ENCODE data around the gene HAUS5. TPM values are rescaled to one million over a fixed set of nuclear protein-coding genes. Genes with fewer than 3 reads are reported as not detected.

The HAUS5 gene
- total and polyA plus RNA-seq, 2 donors = 11.8 to 22.8 TPM

GRCh38 chr19:35629332-35629633 is 16.7 kb downstream of the HAUS5 start:
- H3K4me1 ChIP-seq (ENCODE audit: control insufficient read depth in 2 of 2, insufficient read depth in 2 of 2, low read length in 2 of 2) = peaks cover 8 to 10% of the 10 kb centered on the region in 2 donors
- 8% methylated on average over 15 of the region's 15 CpGs for WGBS
- no peaks in the 10 kb centered on the region for H3K9me3 ChIP-seq (ENCODE audit: control insufficient read depth in 2 of 2, insufficient read depth in 1 of 2, low read length in 1 of 2)
- peaks cover 37% of the 10 kb centered on the region in 2 donors for H3K36me3 ChIP-seq (ENCODE audit: control insufficient read depth in 2 of 2, insufficient read depth in 2 of 2, low read length in 1 of 2)
- DNase-seq (ENCODE audit: low read depth in 6 of 9, low spot score in 9 of 9) = no peak
- peak overlapping the region; percentile 18 to 79 for H3K27ac ChIP-seq (ENCODE audit: low read depth in 1 of 2, low read length in 1 of 2)
- H3K27me3 ChIP-seq (ENCODE audit: control insufficient read depth in 2 of 2, insufficient read depth in 1 of 2, low read length in 1 of 2) = no peaks in the 10 kb centered on the region
- H3K4me3 ChIP-seq (ENCODE audit: low read length in 2 of 2) = peak overlapping the region; percentile 57 to 92

- peaks cover 71 to 78% of the 10 kb centered on the region in 2 donors for H3K36me3 ChIP-seq (ENCODE audit: control insufficient read depth in 2 of 2, insufficient read depth in 2 of 2, low read length in 1 of 2)
- H3K27ac ChIP-seq (ENCODE audit: low read depth in 1 of 2, low read length in 1 of 2) = no peak overlapping the region
- no peaks in the 10 kb centered on the region for H3K27me3 ChIP-seq (ENCODE audit: control insufficient read depth in 2 of 2, insufficient read depth in 1 of 2, low read length in 1 of 2)
- no peaks in the 10 kb centered on the region for H3K9me3 ChIP-seq (ENCODE audit: control insufficient read depth in 2 of 2, insufficient read depth in 1 of 2, low read length in 1 of 2)
- WGBS = 98% methylated on average over 29 of the region's 29 CpGs
- H3K4me3 ChIP-seq (ENCODE audit: low read length in 2 of 2) = no peak overlapping the region
- no peak for DNase-seq (ENCODE audit: low read depth in 6 of 9, low spot score in 9 of 9)
- peaks cover 5 to 7% of the 10 kb centered on the region in 2 donors for H3K4me1 ChIP-seq (ENCODE audit: control insufficient read depth in 2 of 2, insufficient read depth in 2 of 2, low read length in 2 of 2)
Measured at GRCh38 chr19:35633727-35634440, 21.3 kb downstream of the HAUS5 start.

- no peak for DNase-seq (ENCODE audit: low read depth in 6 of 9, low spot score in 9 of 9)
- Histone ChIP-seq H3K36me3 (ENCODE audit: control insufficient read depth in 2 of 2, insufficient read depth in 2 of 2, low read length in 1 of 2) (peaks cover 57 to 65% of the 10 kb centered on the region in 2 donors), H3K27me3 (ENCODE audit: control insufficient read depth in 2 of 2, insufficient read depth in 1 of 2, low read length in 1 of 2) (no peaks in the 10 kb centered on the region), H3K9me3 (ENCODE audit: control insufficient read depth in 2 of 2, insufficient read depth in 1 of 2, low read length in 1 of 2) (no peaks in the 10 kb centered on the region), H3K27ac (ENCODE audit: low read depth in 1 of 2, low read length in 1 of 2) (peak overlapping the region in 1 of 2 donors; percentile 38), H3K4me3 (ENCODE audit: low read length in 2 of 2) (no peak overlapping the region), H3K4me1 (ENCODE audit: control insufficient read depth in 2 of 2, insufficient read depth in 2 of 2, low read length in 2 of 2) (peaks cover 4 to 7% of the 10 kb centered on the region in 2 donors)
- WGBS = 63% methylated on average over 3 of the region's 3 CpGs
Measured at GRCh38 chr19:35636651-35637050, 24.1 kb downstream of the HAUS5 start.

- peaks cover 0 to 4% of the 10 kb centered on the region in 2 donors for H3K27me3 ChIP-seq (ENCODE audit: control insufficient read depth in 2 of 2, insufficient read depth in 1 of 2, low read length in 1 of 2)
- WGBS = 94% methylated on average over 25 of the region's 25 CpGs
- H3K36me3 ChIP-seq (ENCODE audit: control insufficient read depth in 2 of 2, insufficient read depth in 2 of 2, low read length in 1 of 2) = peaks cover 51 to 62% of the 10 kb centered on the region in 2 donors
- no peak overlapping the region for H3K4me3 ChIP-seq (ENCODE audit: low read length in 2 of 2)
- H3K9me3 ChIP-seq (ENCODE audit: control insufficient read depth in 2 of 2, insufficient read depth in 1 of 2, low read length in 1 of 2) = no peaks in the 10 kb centered on the region
- DNase-seq (ENCODE audit: low read depth in 6 of 9, low spot score in 9 of 9) = no peak
- H3K27ac ChIP-seq (ENCODE audit: low read depth in 1 of 2, low read length in 1 of 2) = no peak overlapping the region
- H3K4me1 ChIP-seq (ENCODE audit: control insufficient read depth in 2 of 2, insufficient read depth in 2 of 2, low read length in 2 of 2) = peaks cover 9 to 12% of the 10 kb centered on the region in 2 donors
Measured at GRCh38 chr19:35637165-35637564, 24.6 kb downstream of the HAUS5 start.

- Histone ChIP-seq H3K36me3 (ENCODE audit: control insufficient read depth in 2 of 2, insufficient read depth in 2 of 2, low read length in 1 of 2) (peaks cover 34 to 41% of the 10 kb centered on the region in 2 donors), H3K9me3 (ENCODE audit: control insufficient read depth in 2 of 2, insufficient read depth in 1 of 2, low read length in 1 of 2) (no peaks in the 10 kb centered on the region), H3K27me3 (ENCODE audit: control insufficient read depth in 2 of 2, insufficient read depth in 1 of 2, low read length in 1 of 2) (peaks cover 0 to 13% of the 10 kb centered on the region in 2 donors), H3K4me1 (ENCODE audit: control insufficient read depth in 2 of 2, insufficient read depth in 2 of 2, low read length in 2 of 2) (peaks cover 17 to 30% of the 10 kb centered on the region in 2 donors), H3K27ac (ENCODE audit: low read depth in 1 of 2, low read length in 1 of 2) (no peak overlapping the region), H3K4me3 (ENCODE audit: low read length in 2 of 2) (no peak overlapping the region)
- DNase-seq (ENCODE audit: low read depth in 6 of 9, low spot score in 9 of 9) = no peak
- 81% methylated on average over 6 of the region's 6 CpGs for WGBS
Measured at GRCh38 chr19:35639321-35639639, 26.7 kb downstream of the HAUS5 start.

- Histone ChIP-seq H3K36me3 (ENCODE audit: control insufficient read depth in 2 of 2, insufficient read depth in 2 of 2, low read length in 1 of 2) (peaks cover 31 to 35% of the 10 kb centered on the region in 2 donors), H3K27ac (ENCODE audit: low read depth in 1 of 2, low read length in 1 of 2) (no peak overlapping the region), H3K4me1 (ENCODE audit: control insufficient read depth in 2 of 2, insufficient read depth in 2 of 2, low read length in 2 of 2) (peaks cover 21 to 36% of the 10 kb centered on the region in 2 donors), H3K9me3 (ENCODE audit: control insufficient read depth in 2 of 2, insufficient read depth in 1 of 2, low read length in 1 of 2) (no peaks in the 10 kb centered on the region), H3K4me3 (ENCODE audit: low read length in 2 of 2) (no peak overlapping the region), H3K27me3 (ENCODE audit: control insufficient read depth in 2 of 2, insufficient read depth in 1 of 2, low read length in 1 of 2) (peaks cover 0 to 13% of the 10 kb centered on the region in 2 donors)
- 94% methylated on average over 8 of the region's 8 CpGs for WGBS
- no peak for DNase-seq (ENCODE audit: low read depth in 6 of 9, low spot score in 9 of 9)
Measured at GRCh38 chr19:35639863-35640262, 27.3 kb downstream of the HAUS5 start.

GRCh38 chr19:35641515-35642151 is 29.1 kb downstream of the HAUS5 start, which contains the start of gene ETV2:
ETV2 (plus strand) TSS chr19:35641745; CDS start chr19:35642461, 716 bp downstream.
- peaks cover 0 to 13% of the 10 kb centered on the region in 2 donors for H3K27me3 ChIP-seq (ENCODE audit: control insufficient read depth in 2 of 2, insufficient read depth in 1 of 2, low read length in 1 of 2)
- 22% methylated on average over 28 of the region's 28 CpGs for WGBS
- H3K4me1 ChIP-seq (ENCODE audit: control insufficient read depth in 2 of 2, insufficient read depth in 2 of 2, low read length in 2 of 2) = peaks cover 24 to 47% of the 10 kb centered on the region in 2 donors
- DNase-seq (ENCODE audit: low read depth in 6 of 9, low spot score in 9 of 9) = peak in 5 of 9 donors; percentile 50 to 74 (median 61)
- peaks cover 18 to 19% of the 10 kb centered on the region in 2 donors for H3K36me3 ChIP-seq (ENCODE audit: control insufficient read depth in 2 of 2, insufficient read depth in 2 of 2, low read length in 1 of 2)
- H3K4me3 ChIP-seq (ENCODE audit: low read length in 2 of 2) = peak within 1 kb of the TSS; percentile 9 to 37
- no peaks in the 10 kb centered on the region for H3K9me3 ChIP-seq (ENCODE audit: control insufficient read depth in 2 of 2, insufficient read depth in 1 of 2, low read length in 1 of 2)
- H3K27ac ChIP-seq (ENCODE audit: low read depth in 1 of 2, low read length in 1 of 2) = peak within 1 kb of the TSS in 1 of 2 donors; percentile 42

GRCh38 chr19:35642312-35642711 is 29.8 kb downstream of the HAUS5 start:
- Histone ChIP-seq H3K27ac (ENCODE audit: low read depth in 1 of 2, low read length in 1 of 2) (no peak overlapping the region), H3K36me3 (ENCODE audit: control insufficient read depth in 2 of 2, insufficient read depth in 2 of 2, low read length in 1 of 2) (peaks cover 11 to 13% of the 10 kb centered on the region in 2 donors), H3K4me1 (ENCODE audit: control insufficient read depth in 2 of 2, insufficient read depth in 2 of 2, low read length in 2 of 2) (peaks cover 24 to 47% of the 10 kb centered on the region in 2 donors), H3K27me3 (ENCODE audit: control insufficient read depth in 2 of 2, insufficient read depth in 1 of 2, low read length in 1 of 2) (peaks cover 0 to 13% of the 10 kb centered on the region in 2 donors), H3K4me3 (ENCODE audit: low read length in 2 of 2) (no peak overlapping the region), H3K9me3 (ENCODE audit: control insufficient read depth in 2 of 2, insufficient read depth in 1 of 2, low read length in 1 of 2) (no peaks in the 10 kb centered on the region)
- WGBS = 92% methylated on average over 10 of the region's 10 CpGs
- DNase-seq (ENCODE audit: low read depth in 6 of 9, low spot score in 9 of 9) = no peak

GRCh38 chr19:35642798-35643254 is 30.3 kb downstream of the HAUS5 start:
- DNase-seq (ENCODE audit: low read depth in 6 of 9, low spot score in 9 of 9) = peak in 1 of 9 donors; percentile 8
- Histone ChIP-seq H3K27me3 (ENCODE audit: control insufficient read depth in 2 of 2, insufficient read depth in 1 of 2, low read length in 1 of 2) (peaks cover 0 to 13% of the 10 kb centered on the region in 2 donors), H3K36me3 (ENCODE audit: control insufficient read depth in 2 of 2, insufficient read depth in 2 of 2, low read length in 1 of 2) (peaks cover 6 to 7% of the 10 kb centered on the region in 2 donors), H3K27ac (ENCODE audit: low read depth in 1 of 2, low read length in 1 of 2) (peak overlapping the region in 1 of 2 donors; percentile 94), H3K4me3 (ENCODE audit: low read length in 2 of 2) (peak overlapping the region; percentile 57 to 82), H3K9me3 (ENCODE audit: control insufficient read depth in 2 of 2, insufficient read depth in 1 of 2, low read length in 1 of 2) (no peaks in the 10 kb centered on the region), H3K4me1 (ENCODE audit: control insufficient read depth in 2 of 2, insufficient read depth in 2 of 2, low read length in 2 of 2) (peaks cover 24 to 51% of the 10 kb centered on the region in 2 donors)
- 52% methylated on average over 15 of the region's 15 CpGs for WGBS

Data from thymus (tissue), 11 donors.